Gastroesophageal sphincter (tissue), 4 donors: ENCODE measurements around the gene FAM89B. TPM values are rescaled to one million over a fixed set of nuclear protein-coding genes. Genes with fewer than 3 reads are reported as not detected.

Experiments used
- ATAC-seq: fragments of 150-250 bp; one replicate; pipeline ENCODE4 v1.9.1; 2016; ENCODE audit warnings: mild to moderate bottlenecking, moderate library complexity
- H3K27ac ChIP-seq, 4 donors: fragments of 200-600 bp; sonication (generic) in 3 of 4; 1 replicate in 3 of 4; 2 replicates in 1 of 4; pipeline ENCODE4 v1.5.1; 2016 to 2019
- H3K27me3 ChIP-seq: fragments of 200-600 bp; sonication (generic); one replicate; pipeline ENCODE4 v1.5.1; 2019
- H3K36me3 ChIP-seq, 2 donors: fragments of 200-600 bp; sonication (generic); one replicate each; pipeline ENCODE4 v1.5.1; 2019; ENCODE audit warnings: control low read depth in 1 of 2
- H3K4me1 ChIP-seq, 3 donors: fragments of 200-600 bp; sonication (generic); 1 replicate in 2 of 3; 2 replicates in 1 of 3; pipeline ENCODE4 v1.5.1; 2016 to 2019; ENCODE audit warnings: control low read depth in 2 of 3
- H3K4me3 ChIP-seq, 2 donors: fragments of 200-600 bp; sonication (generic); one replicate each; pipeline ENCODE4 v1.5.1; 2019; ENCODE audit warnings: mild to moderate bottlenecking in 1 of 2, moderate library complexity in 1 of 2
- H3K9me3 ChIP-seq, 3 donors: fragments of 200-600 bp; sonication (generic); one replicate each; pipeline ENCODE4 v1.5.1; 2017 to 2019; ENCODE audit warnings: control low read depth in 2 of 3
- CTCF ChIP-seq, 4 experiments: fragments of 200-600 bp in 2 of 4; fragments of 450-650 bp in 2 of 4; sonication (generic) in 1 of 4; IDR thresholded peaks; one replicate each; pipeline ENCODE4 v1.5.1; 2017 to 2019; ENCODE audit warnings: antibody characterized with exemption in 4 of 4, mild to moderate bottlenecking in 2 of 4, moderate library complexity in 2 of 4
- EP300 ChIP-seq: sonication (generic); formaldehyde crosslinking; IDR thresholded peaks from one replicate; pipeline ENCODE4 v1.6.1; 2017; ENCODE audit warnings: antibody characterized with exemption, mild to moderate bottlenecking
- POLR2A ChIP-seq, 2 donors: fragments of 450-650 bp; IDR thresholded peaks; one replicate each; pipeline ENCODE4 v1.6.1; 2017; ENCODE audit warnings: antibody characterized with exemption in 2 of 2, mild to moderate bottlenecking in 2 of 2, moderate library complexity in 1 of 2
- POLR2AphosphoS5 ChIP-seq: sonication (generic); formaldehyde crosslinking; IDR thresholded peaks from one replicate; pipeline ENCODE4 v1.6.1; 2017; ENCODE audit warnings: antibody characterized with exemption
- WGBS, 2 donors: methylation state at CpG; one replicate each; pipeline ENCODE4 v1.1.5; 2018; ENCODE audit warnings: low coverage in 1 of 2; 5-methylcytosine and 5-hydroxymethylcytosine counted together
- total RNA-seq, 4 donors: library from RNA; depleted of rRNA; stranded (reverse); fragments of >200 nt; gene quantifications; one replicate each; pipeline ENCODE4 v1.1.0, GENCODE V29; 2016

The FAM89B gene
- total RNA-seq, 4 donors from 2014 or later, result 36.6 to 68.3 (median 55.0) TPM

- H3K4me1 ChIP-seq, result peaks cover 0 to 89% (median 28%) of the 10 kb centered on the region in 3 donors
- H3K27me3 ChIP-seq, result no peaks in the 10 kb centered on the region
- no peak overlapping the region for H3K4me3 ChIP-seq
- peaks cover 0 to 63% of the 10 kb centered on the region in 2 donors for H3K36me3 ChIP-seq
- H3K9me3 ChIP-seq, result no peaks in the 10 kb centered on the region
- TF ChIP-seq POLR2A (IDR thresholded peaks at IDR 0.05) (no peak), CTCF (IDR thresholded peaks at IDR 0.05) (no peak), POLR2AphosphoS5 (no peak), EP300 (no peak)
- peak overlapping the region in 3 of 4 donors; percentile 98 to 99 (median 98) for H3K27ac ChIP-seq
- 79 to 93% methylated on average over 3 of the region's 4 CpGs for WGBS, 2 donors
- no peak for ATAC-seq
Measured at GRCh38 chr11:65579291-65579690, 7.0 kb downstream of the FAM89B start.

GRCh38 chr11:65580031-65580692 lies 7.8 kb downstream of the FAM89B start:
- peak overlapping the region in 3 of 4 donors; percentile 52 to 98 (median 80) for H3K27ac ChIP-seq
- TF ChIP-seq CTCF (IDR thresholded peaks at IDR 0.05), result no peak
- no peak for TF ChIP-seq EP300
- no peak for TF ChIP-seq POLR2AphosphoS5
- TF ChIP-seq POLR2A (IDR thresholded peaks at IDR 0.05), result no peak

GRCh38 chr11:65580756-65581155 lies 8.4 kb downstream of the FAM89B start:
- H3K4me3 ChIP-seq, result no peak overlapping the region
- H3K4me1 ChIP-seq, result peaks cover 0 to 90% (median 25%) of the 10 kb centered on the region in 3 donors
- H3K27me3 ChIP-seq, result no peaks in the 10 kb centered on the region
- TF ChIP-seq EP300 (no peak), POLR2AphosphoS5 (no peak), POLR2A (IDR thresholded peaks at IDR 0.05) (no peak), CTCF (IDR thresholded peaks at IDR 0.05) (no peak)
- WGBS, 2 donors, result 80% methylated on average over 1 of the region's 8 CpGs; no CpG with 5 or more reads in 1 of the 2 donors
- H3K36me3 ChIP-seq, result peaks cover 0 to 77% of the 10 kb centered on the region in 2 donors
- no peak for ATAC-seq
- H3K9me3 ChIP-seq, result no peaks in the 10 kb centered on the region
- H3K27ac ChIP-seq, result peak overlapping the region in 3 of 4 donors; percentile 52 to 86 (median 80)

More at GRCh38 chr11:65580031-65580692, 7.8 kb downstream of the FAM89B start:
- Histone ChIP-seq H3K4me1 (peaks cover 0 to 89% (median 23%) of the 10 kb centered on the region in 3 donors), H3K4me3 (no peak overlapping the region), H3K9me3 (no peaks in the 10 kb centered on the region), H3K36me3 (peaks cover 0 to 71% of the 10 kb centered on the region in 2 donors), H3K27me3 (no peaks in the 10 kb centered on the region)
- ATAC-seq, result no peak
- 100% methylated on average over 1 of the region's 19 CpGs; no CpG with 5 or more reads in 1 of the 2 donors for WGBS, 2 donors

- no peak for TF ChIP-seq EP300
- TF ChIP-seq CTCF (IDR thresholded peaks at IDR 0.05), result no peak
- TF ChIP-seq POLR2AphosphoS5, result no peak
- no peak for TF ChIP-seq POLR2A (IDR thresholded peaks at IDR 0.05)
- Histone ChIP-seq H3K27ac (peak overlapping the region in 3 of 4 donors; percentile 52 to 86 (median 80)), H3K4me3 (no peak overlapping the region), H3K9me3 (no peaks in the 10 kb centered on the region), H3K4me1 (peaks cover 0 to 91% (median 34%) of the 10 kb centered on the region in 3 donors), H3K36me3 (peaks cover 0 to 85% of the 10 kb centered on the region in 2 donors), H3K27me3 (no peaks in the 10 kb centered on the region)
- no CpG with 5 or more reads among the region's 3 CpGs for WGBS, 2 donors
- no peak for ATAC-seq
Measured at GRCh38 chr11:65581928-65582327, 9.6 kb downstream of the FAM89B start.

GRCh38 chr11:65583589-65583988 lies 11.3 kb downstream of the FAM89B start:
- peak overlapping the region in 3 of 4 donors; percentile 27 to 86 (median 80) for H3K27ac ChIP-seq
- 50 to 91% methylated on average over 2 to 4 of the region's 10 CpGs for WGBS, 2 donors
- no peaks in the 10 kb centered on the region for H3K9me3 ChIP-seq
- no peak overlapping the region for H3K4me3 ChIP-seq
- peaks cover 0 to 79% of the 10 kb centered on the region in 2 donors for H3K36me3 ChIP-seq
- ATAC-seq, result no peak
- no peaks in the 10 kb centered on the region for H3K27me3 ChIP-seq
- no peak for TF ChIP-seq EP300
- no peak for TF ChIP-seq POLR2A (IDR thresholded peaks at IDR 0.05)
- no peak for TF ChIP-seq CTCF (IDR thresholded peaks at IDR 0.05)
- TF ChIP-seq POLR2AphosphoS5, result no peak
- peaks cover 0 to 91% (median 30%) of the 10 kb centered on the region in 3 donors for H3K4me1 ChIP-seq
